ENCODE data around the gene LRRC73.
A peak's percentile ranks its signal among the peaks of the same experiment; 100 is the strongest.

DNA sequence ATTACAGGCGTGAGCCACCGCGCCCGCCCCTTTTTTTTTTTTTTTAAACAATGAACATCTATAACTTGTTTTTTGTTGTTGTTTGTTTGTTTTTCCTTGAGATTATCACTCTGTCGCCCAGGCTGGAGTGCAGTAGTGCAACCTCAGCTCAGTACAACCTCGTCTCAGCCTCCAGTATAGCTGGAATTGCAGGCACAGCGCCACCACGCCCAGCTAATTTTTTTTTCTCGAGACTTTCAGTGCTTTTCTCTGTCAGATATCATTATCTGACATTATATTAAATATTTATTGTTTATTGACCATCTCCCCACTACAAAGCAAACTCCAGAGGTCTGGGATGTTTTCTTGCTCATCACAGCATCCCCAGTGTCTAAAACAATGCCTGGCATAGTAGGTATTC lies 52.5 kb downstream of the LRRC73 start:
- TF ChIP-seq, protein P1, sequence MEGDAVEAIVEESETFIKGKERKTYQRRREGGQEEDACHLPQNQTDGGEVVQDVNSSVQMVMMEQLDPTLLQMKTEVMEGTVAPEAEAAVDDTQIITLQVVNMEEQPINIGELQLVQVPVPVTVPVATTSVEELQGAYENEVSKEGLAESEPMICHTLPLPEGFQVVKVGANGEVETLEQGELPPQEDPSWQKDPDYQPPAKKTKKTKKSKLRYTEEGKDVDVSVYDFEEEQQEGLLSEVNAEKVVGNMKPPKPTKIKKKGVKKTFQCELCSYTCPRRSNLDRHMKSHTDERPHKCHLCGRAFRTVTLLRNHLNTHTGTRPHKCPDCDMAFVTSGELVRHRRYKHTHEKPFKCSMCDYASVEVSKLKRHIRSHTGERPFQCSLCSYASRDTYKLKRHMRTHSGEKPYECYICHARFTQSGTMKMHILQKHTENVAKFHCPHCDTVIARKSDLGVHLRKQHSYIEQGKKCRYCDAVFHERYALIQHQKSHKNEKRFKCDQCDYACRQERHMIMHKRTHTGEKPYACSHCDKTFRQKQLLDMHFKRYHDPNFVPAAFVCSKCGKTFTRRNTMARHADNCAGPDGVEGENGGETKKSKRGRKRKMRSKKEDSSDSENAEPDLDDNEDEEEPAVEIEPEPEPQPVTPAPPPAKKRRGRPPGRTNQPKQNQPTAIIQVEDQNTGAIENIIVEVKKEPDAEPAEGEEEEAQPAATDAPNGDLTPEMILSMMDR (conservative IDR thresholded peaks at IDR 0.05; ENCODE audit: low read depth, low read length) = peak; percentile 27; the same call in 1 of the 2 replicates
- TF ChIP-seq EZH2 (IDR thresholded peaks at IDR 0.05; ENCODE audit: borderline replicate concordance, low read depth, low read length, poor library complexity, severe bottlenecking) = no peak

Measured in A673 (cell line).